Spinal cord (tissue), 10 donors: ENCODE results near the gene EML4. TPM values are rescaled to one million over a fixed set of nuclear protein-coding genes. Genes with fewer than 3 reads are reported as not detected.

Source experiments
- DNase-seq, 6 donors: peaks; one replicate each; pipeline versions ENCODE4 v3.0.0 to v3.0.0-alpha.2; 2013 to 2015; ENCODE audit warnings: low spot score in 6 of 6, low read depth in 4 of 6
- H3K27ac ChIP-seq: one replicate; pipeline ENCODE4 v1.5.1; 2013; ENCODE audit warnings: low read depth, low read length, control low read depth
- H3K27me3 ChIP-seq: one replicate; pipeline ENCODE4 v1.6.1; 2013; ENCODE audit warnings: low read length; ENCODE audit not compliant: control insufficient read depth, insufficient read depth
- H3K36me3 ChIP-seq: one replicate; pipeline ENCODE4 v1.6.1; 2013; ENCODE audit warnings: low read length; ENCODE audit not compliant: control insufficient read depth, insufficient read depth
- H3K4me1 ChIP-seq: one replicate; pipeline ENCODE4 v1.6.1; 2013; ENCODE audit warnings: low read length; ENCODE audit not compliant: control insufficient read depth, insufficient read depth
- H3K4me3 ChIP-seq: one replicate; pipeline ENCODE4 v1.5.1; 2013; ENCODE audit warnings: low read depth, low read length, control low read depth
- H3K9me3 ChIP-seq: one replicate; pipeline ENCODE4 v1.6.1; 2013; ENCODE audit warnings: low read length; ENCODE audit not compliant: control insufficient read depth, insufficient read depth
- WGBS: methylation state at CpG from one replicate; pipeline ENCODE4 v1.1.5; 2013; ENCODE audit warnings: missing lambda C conversion rate; ENCODE audit not compliant: insufficient coverage; 5-methylcytosine and 5-hydroxymethylcytosine counted together
- polyA plus RNA-seq, 2 donors: library from polyadenylated mRNA; unstranded; fragments of 120-200 nt; gene quantifications; one replicate each; pipeline ENCODE4 v1.2.1, GENCODE V29; 2013; ENCODE audit not compliant: insufficient read length in 2 of 2
- total RNA-seq, 2 donors: library from RNA; depleted of rRNA in 1 of 2; stranded (reverse); fragments of 120-200 nt in 1 of 2; fragments of >200 nt in 1 of 2; gene quantifications; one replicate each; pipeline versions ENCODE4 v1.2.3 to v1.2.4, GENCODE V29; 2013 to 2014
- donor health status: healthy.

Gene EML4
- total and polyA plus RNA-seq, 4 donors, result 31.6 to 68.8 (median 44.9) TPM

DNA sequence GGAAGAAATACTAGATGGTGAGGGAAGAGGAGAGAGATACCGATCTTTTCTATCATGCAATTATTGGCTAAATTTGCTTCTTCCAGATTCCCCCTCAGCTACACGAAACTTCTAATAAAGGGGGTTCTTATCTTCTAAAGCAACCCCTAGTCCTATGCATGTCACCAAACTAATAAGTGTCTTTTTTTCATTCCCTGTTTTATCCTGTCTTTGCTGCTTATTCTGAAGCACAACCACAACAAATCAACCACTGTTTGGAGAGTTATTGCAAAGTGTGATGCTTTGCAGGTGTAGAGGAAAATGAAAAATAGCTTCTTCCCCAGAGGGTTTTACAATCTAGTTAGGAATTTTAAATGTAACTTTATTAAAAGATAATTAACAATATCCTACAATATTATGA lies 60.8 kb downstream of the EML4 start:
- H3K27ac ChIP-seq, result no peak overlapping the region
- no peaks in the 10 kb centered on the region for H3K36me3 ChIP-seq
- DNase-seq, result no peak
- H3K27me3 ChIP-seq, result no peaks in the 10 kb centered on the region
- no peak overlapping the region for H3K4me3 ChIP-seq
- no peaks in the 10 kb centered on the region for H3K9me3 ChIP-seq
- no CpG with 5 or more reads among the region's 2 CpGs for WGBS
- no peaks in the 10 kb centered on the region for H3K4me1 ChIP-seq

DNA sequence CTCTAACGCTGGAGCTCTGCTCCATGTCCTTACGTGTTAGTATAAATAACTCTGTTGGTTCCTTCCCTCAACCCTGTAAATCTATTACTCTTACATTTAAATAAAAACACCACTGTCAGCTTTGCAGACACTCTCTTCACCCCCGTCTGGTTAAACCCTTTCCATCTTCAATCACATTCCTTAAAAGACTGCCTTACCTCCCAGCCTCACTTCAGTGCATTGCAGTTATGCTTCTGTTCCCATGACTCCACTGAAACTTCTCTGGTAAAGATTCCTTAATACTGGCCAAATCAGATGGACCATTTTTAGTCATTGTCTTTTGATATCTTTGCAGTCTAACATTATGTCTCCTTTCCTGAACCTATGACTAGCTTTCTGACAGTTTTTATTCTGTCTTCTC lies 61.7 kb downstream of the EML4 start:
- DNase-seq, result no peak
- no peaks in the 10 kb centered on the region for H3K4me1 ChIP-seq
- no peak overlapping the region for H3K4me3 ChIP-seq
- H3K36me3 ChIP-seq, result no peaks in the 10 kb centered on the region
- no peaks in the 10 kb centered on the region for H3K9me3 ChIP-seq
- WGBS, result 79% methylated on average over 3 of the region's 3 CpGs
- H3K27me3 ChIP-seq, result no peaks in the 10 kb centered on the region
- no peak overlapping the region for H3K27ac ChIP-seq

DNA sequence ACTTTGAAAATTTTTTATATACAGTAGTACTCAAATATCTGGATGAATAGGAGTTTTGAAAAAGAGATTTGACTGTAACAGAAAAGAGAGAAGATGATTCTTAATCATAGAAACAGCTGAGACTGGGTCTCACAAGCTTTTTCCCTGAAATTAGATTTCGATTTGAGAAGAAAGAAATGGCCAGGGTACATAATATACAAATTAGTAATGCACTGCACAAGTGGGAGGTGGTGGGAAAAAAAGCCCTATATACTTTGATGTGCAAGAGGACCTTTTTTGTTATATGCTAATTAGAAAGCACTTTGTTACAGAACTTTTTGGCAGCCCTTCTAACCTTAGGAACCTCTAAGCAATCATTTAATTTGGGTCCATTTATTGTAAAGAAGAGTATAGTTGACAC lies 62.9 kb downstream of the EML4 start:
- no CpG with 5 or more reads among the region's 1 CpG for WGBS
- H3K9me3 ChIP-seq, result no peaks in the 10 kb centered on the region
- no peak for DNase-seq
- H3K36me3 ChIP-seq, result no peaks in the 10 kb centered on the region
- no peak overlapping the region for H3K27ac ChIP-seq
- H3K4me1 ChIP-seq, result no peaks in the 10 kb centered on the region
- H3K27me3 ChIP-seq, result no peaks in the 10 kb centered on the region
- no peak overlapping the region for H3K4me3 ChIP-seq

DNA sequence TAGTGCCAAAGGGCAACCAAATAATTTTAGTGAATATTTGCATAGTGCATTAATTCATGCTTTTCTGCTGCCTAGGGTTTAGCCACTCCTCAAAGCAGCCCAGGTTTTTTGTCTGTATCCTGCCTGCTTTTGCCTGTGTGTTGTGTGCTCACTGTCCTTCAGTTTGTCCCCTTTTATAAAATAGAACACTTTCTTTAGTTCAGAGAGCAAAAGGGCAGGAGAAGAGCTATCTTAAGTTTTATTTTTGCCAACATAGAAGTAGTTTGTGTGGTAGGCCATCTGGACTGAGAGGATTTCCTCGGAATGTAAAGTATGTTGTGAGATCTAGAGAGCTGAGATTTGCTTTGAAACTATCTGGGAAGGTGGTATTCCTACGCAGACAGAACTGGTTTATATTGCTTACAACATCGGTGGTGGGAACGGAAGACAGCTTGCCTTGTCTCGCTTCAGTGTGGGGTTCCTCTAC lies 64.9 kb downstream of the EML4 start:
- H3K27ac ChIP-seq, result peak overlapping the region; percentile 38
- DNase-seq, result peak in 1 of 6 donors; percentile 28
- H3K4me1 ChIP-seq, result no peaks in the 10 kb centered on the region
- 65% methylated on average over 2 of the region's 5 CpGs for WGBS
- H3K9me3 ChIP-seq, result no peaks in the 10 kb centered on the region
- H3K4me3 ChIP-seq, result no peak overlapping the region
- no peaks in the 10 kb centered on the region for H3K27me3 ChIP-seq
- H3K36me3 ChIP-seq, result no peaks in the 10 kb centered on the region

DNA sequence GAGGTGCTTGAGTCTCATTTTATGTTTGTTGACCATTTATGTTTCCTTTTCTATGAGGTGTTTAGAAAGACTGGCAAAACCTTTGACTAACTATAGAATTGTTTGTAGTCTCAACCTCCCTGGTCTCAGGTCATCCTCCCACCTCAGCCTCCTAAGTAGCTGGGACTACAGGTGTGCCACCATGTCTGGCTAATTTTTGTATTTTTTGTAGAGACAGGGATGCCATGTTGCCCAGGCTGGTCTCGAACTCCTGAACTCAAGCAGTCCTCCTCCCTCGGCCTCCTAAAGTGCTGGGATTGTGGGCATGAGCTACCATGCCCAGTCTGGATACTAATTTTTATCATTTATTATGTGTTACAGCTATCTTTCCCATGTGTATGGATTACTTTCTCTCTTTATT lies 67.8 kb downstream of the EML4 start:
- Histone ChIP-seq H3K9me3 (no peaks in the 10 kb centered on the region), H3K4me1 (no peaks in the 10 kb centered on the region), H3K36me3 (no peaks in the 10 kb centered on the region), H3K27me3 (no peaks in the 10 kb centered on the region), H3K4me3 (no peak overlapping the region), H3K27ac (no peak overlapping the region)
- no CpG with 5 or more reads among the region's 2 CpGs for WGBS
- DNase-seq, result no peak

DNA sequence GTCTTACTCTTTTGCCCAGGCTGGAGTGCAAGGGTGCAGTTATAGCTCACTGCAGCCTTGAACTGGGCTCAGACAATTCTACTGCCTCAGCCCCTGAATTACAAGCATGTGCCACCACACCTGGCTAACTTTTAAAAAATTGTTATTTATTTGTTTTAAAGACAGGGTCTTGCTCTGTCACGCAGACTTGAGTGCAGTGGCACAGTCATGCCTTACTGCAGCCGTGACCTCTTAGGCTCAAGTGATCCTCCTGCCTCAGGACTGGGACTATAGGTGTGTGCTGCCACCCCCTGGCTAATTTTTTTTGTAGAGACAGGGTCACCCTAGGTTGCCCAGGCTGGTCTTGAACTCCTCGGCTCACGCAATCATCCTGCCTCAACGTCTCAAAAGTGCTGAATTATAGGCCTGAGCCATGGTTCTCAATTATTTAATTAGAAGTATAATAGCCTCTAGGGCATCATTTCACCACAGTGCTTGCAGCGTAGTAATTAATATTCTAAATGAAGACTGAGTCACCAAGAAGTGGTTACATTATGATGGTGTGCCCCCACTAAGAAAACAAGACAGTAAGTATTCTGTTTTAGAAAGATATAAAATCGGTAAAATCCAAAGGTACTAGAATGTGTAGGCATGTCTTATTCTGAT lies 69.6 kb downstream of the EML4 start:
- Histone ChIP-seq H3K27me3 (no peaks in the 10 kb centered on the region), H3K9me3 (no peaks in the 10 kb centered on the region), H3K36me3 (no peaks in the 10 kb centered on the region), H3K27ac (no peak overlapping the region), H3K4me1 (no peaks in the 10 kb centered on the region), H3K4me3 (no peak overlapping the region)
- WGBS, result 66% methylated on average over 2 of the region's 7 CpGs
- DNase-seq, result peak in 2 of 6 donors; percentile 13 to 46

DNA sequence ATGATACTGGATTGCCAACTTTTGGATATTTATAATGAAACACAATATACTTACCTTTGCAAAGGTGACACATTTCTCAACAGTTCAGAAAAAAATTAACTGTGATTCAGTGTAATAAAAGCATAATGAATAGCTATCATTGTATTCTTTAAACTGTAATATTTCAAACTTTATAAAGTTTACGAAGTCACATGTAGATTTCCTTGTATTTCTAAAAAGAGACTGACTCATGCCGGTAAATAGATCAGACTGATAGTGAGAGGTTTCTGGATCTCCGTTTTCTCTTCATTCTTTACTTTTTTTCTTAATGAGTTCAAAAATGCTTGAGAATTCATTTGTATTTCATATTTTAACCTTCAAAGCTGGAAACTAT lies 70.1 kb downstream of the EML4 start:
- no peaks in the 10 kb centered on the region for H3K4me1 ChIP-seq
- DNase-seq, result no peak

DNA sequence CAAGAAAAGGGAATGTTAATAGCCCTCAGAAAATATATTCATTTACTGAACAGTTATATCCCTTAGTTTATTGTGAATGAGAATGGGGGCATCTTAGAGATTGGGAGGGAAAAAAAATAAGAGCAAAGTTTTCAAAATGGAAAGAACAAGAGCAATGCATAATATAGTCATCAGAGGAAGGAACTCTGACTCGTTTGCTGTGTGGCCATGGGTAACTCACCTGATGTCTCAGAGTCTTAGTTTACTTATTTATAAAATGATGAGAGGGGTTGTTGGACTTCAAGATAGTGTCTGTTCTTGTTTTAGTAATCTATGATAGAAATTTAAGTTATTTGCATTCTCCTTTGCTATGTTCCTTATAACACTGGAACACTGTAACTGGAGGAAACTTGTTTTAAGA lies 70.7 kb downstream of the EML4 start:
- no peak overlapping the region for H3K4me3 ChIP-seq
- H3K27me3 ChIP-seq, result no peaks in the 10 kb centered on the region
- WGBS, result no CpG with 5 or more reads among the region's 1 CpG
- H3K9me3 ChIP-seq, result no peaks in the 10 kb centered on the region
- DNase-seq, result no peak
- H3K36me3 ChIP-seq, result no peaks in the 10 kb centered on the region
- H3K4me1 ChIP-seq, result no peaks in the 10 kb centered on the region
- H3K27ac ChIP-seq, result no peak overlapping the region

More for the DNA sequence above, 70.1 kb downstream of the EML4 start:
- H3K27me3 ChIP-seq, result no peaks in the 10 kb centered on the region
- no peaks in the 10 kb centered on the region for H3K9me3 ChIP-seq
- WGBS, result no CpG with 5 or more reads among the region's 3 CpGs
- no peaks in the 10 kb centered on the region for H3K36me3 ChIP-seq
- H3K27ac ChIP-seq, result no peak overlapping the region
- no peak overlapping the region for H3K4me3 ChIP-seq

DNA sequence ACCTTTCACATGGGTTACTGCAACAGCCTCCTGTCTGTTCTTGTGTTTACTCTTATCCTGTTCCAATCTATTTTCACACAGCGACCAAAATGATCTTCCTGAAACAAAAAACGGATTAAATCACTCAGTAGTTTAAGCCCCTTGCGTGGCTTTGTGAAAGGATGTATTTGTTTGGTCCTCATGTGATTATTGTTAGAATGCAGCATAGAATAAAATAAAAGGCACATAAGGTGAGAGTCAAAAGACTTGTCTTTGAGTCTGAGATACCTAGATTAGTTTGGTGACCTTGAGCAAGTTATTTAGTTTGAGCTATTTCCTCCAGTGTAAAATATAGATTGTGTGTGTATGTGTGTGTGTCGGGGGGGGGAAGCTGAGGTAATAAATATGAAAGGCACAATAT lies 72.4 kb downstream of the EML4 start:
- no peaks in the 10 kb centered on the region for H3K9me3 ChIP-seq
- no peak overlapping the region for H3K27ac ChIP-seq
- H3K4me3 ChIP-seq, result no peak overlapping the region
- no peaks in the 10 kb centered on the region for H3K36me3 ChIP-seq
- WGBS, result 83% methylated on average over 1 of the region's 4 CpGs
- no peak for DNase-seq
- no peaks in the 10 kb centered on the region for H3K4me1 ChIP-seq
- H3K27me3 ChIP-seq, result no peaks in the 10 kb centered on the region

DNA sequence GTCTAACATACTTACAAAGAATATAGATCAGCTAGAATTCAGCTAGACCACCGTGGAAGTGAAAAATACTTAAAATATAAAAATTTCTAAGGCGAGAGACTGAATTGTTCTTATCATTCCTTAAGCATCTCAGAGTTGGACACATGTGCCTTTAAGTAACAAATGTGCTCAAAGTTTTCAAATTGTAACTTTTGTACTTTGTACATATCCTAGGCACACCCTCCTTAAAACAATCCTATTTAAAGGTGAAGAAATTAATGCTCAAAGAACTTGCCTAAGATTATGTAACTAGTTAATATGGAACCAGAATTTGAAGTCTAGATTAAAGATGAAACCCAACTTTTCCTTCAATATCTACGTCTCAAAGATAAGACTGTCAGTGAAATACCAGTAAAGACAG lies 74.1 kb downstream of the EML4 start:
- Histone ChIP-seq H3K27ac (no peak overlapping the region), H3K4me1 (no peaks in the 10 kb centered on the region), H3K9me3 (no peaks in the 10 kb centered on the region), H3K36me3 (no peaks in the 10 kb centered on the region), H3K4me3 (no peak overlapping the region), H3K27me3 (no peaks in the 10 kb centered on the region)
- DNase-seq, result no peak
- WGBS, result no CpG with 5 or more reads among the region's 3 CpGs
